Hepatocyte (in vitro differentiated cells): Measurements from ENCODE around the gene ANKRD37.

Source experiments
- CTCF ChIP-seq: fragments of 200-600 bp; sonication (generic); IDR thresholded peaks from 2 replicates; pipeline ENCODE4 v1.5.1; 2016; ENCODE audit warnings: antibody characterized with exemption, mild to moderate bottlenecking; ENCODE audit not compliant: poor library complexity
- EZH2 ChIP-seq: fragments of 200-600 bp; sonication (generic); IDR thresholded peaks from 2 replicates; pipeline ENCODE4 v1.6.1; 2016; ENCODE audit warnings: antibody characterized with exemption, mild to moderate bottlenecking, borderline replicate concordance
- EZH2phosphoT487 ChIP-seq: fragments of 200-600 bp; sonication (generic); IDR thresholded peaks from one replicate; pipeline ENCODE4 v1.6.1; 2018; ENCODE audit warnings: antibody characterized with exemption, mild to moderate bottlenecking, low read depth, moderate library complexity; ENCODE audit not compliant: unreplicated experiment, severe bottlenecking

- no peak for TF ChIP-seq EZH2phosphoT487
- TF ChIP-seq CTCF = no peak
- TF ChIP-seq EZH2 = no peak
These were observed 12.6 kb upstream of the ANKRD37 start for GRCh38 chr4:185384061-185384460.
